ENCODE data around the gene MLYCD. TPM values are rescaled to one million over a fixed set of nuclear protein-coding genes. Genes with fewer than 3 reads are reported as not detected.

MLYCD gene
- total RNA-seq, 6 donors from 2014 or later = 7.5 to 30.4 (median 11.3) TPM

GRCh38 chr16:83936581-83937165 lies 37.8 kb downstream of the MLYCD start:
- Histone ChIP-seq H3K27ac (no peak overlapping the region), H3K9me3 (no peaks in the 10 kb centered on the region), H3K36me3 (no peaks in the 10 kb centered on the region), H3K4me3 (no peak overlapping the region), H3K27me3 (no peaks in the 10 kb centered on the region), H3K4me1 (peaks cover 0 to 5% (median 4%) of the 10 kb centered on the region in 4 donors)
- DNase-seq (no peak), ATAC-seq (ENCODE audit: low FRiP score in 2 of 2) (no peak)
- TF ChIP-seq CTCF (IDR thresholded peaks at IDR 0.05) (no peak), POLR2AphosphoS5 (IDR thresholded peaks at IDR 0.05) (no peak), POLR2A (IDR thresholded peaks at IDR 0.05) (no peak), EP300 (IDR thresholded peaks at IDR 0.05) (no peak)
- WGBS, 2 donors = 89 to 93% methylated on average over 19 of the region's 19 CpGs

- Histone ChIP-seq H3K27me3 (no peaks in the 10 kb centered on the region), H3K4me1 (peaks cover 0 to 5% (median 4%) of the 10 kb centered on the region in 4 donors), H3K4me3 (no peak overlapping the region), H3K36me3 (no peaks in the 10 kb centered on the region), H3K9me3 (no peaks in the 10 kb centered on the region), H3K27ac (no peak overlapping the region)
- DNase-seq (no peak), ATAC-seq (ENCODE audit: low FRiP score in 2 of 2) (no peak)
- TF ChIP-seq EP300 (IDR thresholded peaks at IDR 0.05) (no peak), CTCF (IDR thresholded peaks at IDR 0.05) (no peak), POLR2AphosphoS5 (IDR thresholded peaks at IDR 0.05) (no peak), POLR2A (IDR thresholded peaks at IDR 0.05) (no peak)
- WGBS, 2 donors = 92 to 100% methylated on average over 2 of the region's 2 CpGs
These were observed 38.4 kb downstream of the MLYCD start for GRCh38 chr16:83937267-83937666.

- H3K27ac ChIP-seq = no peak overlapping the region
- ATAC-seq (ENCODE audit: low FRiP score in 2 of 2) (no peak), DNase-seq (no peak)
- peaks cover 0 to 5% (median 4%) of the 10 kb centered on the region in 4 donors for H3K4me1 ChIP-seq
- H3K9me3 ChIP-seq = no peaks in the 10 kb centered on the region
- no peak overlapping the region for H3K4me3 ChIP-seq
- TF ChIP-seq EP300 (IDR thresholded peaks at IDR 0.05) (no peak), POLR2A (IDR thresholded peaks at IDR 0.05) (no peak), CTCF (IDR thresholded peaks at IDR 0.05) (no peak), POLR2AphosphoS5 (IDR thresholded peaks at IDR 0.05) (no peak)
- no peaks in the 10 kb centered on the region for H3K27me3 ChIP-seq
- WGBS, 2 donors = 90 to 92% methylated on average over 18 of the region's 18 CpGs
- H3K36me3 ChIP-seq = no peaks in the 10 kb centered on the region
These were observed 39.3 kb downstream of the MLYCD start for GRCh38 chr16:83937922-83938885.

- peak in 1 of 2 donors; percentile 45 for ATAC-seq (ENCODE audit: low FRiP score in 2 of 2)
- WGBS, 2 donors = 59 to 72% methylated on average over 6 to 12 of the region's 12 CpGs
- no peaks in the 10 kb centered on the region for H3K9me3 ChIP-seq
- H3K36me3 ChIP-seq = no peaks in the 10 kb centered on the region
- H3K27ac ChIP-seq = no peak overlapping the region
- no peak for TF ChIP-seq CTCF (IDR thresholded peaks at IDR 0.05)
- TF ChIP-seq POLR2AphosphoS5 (IDR thresholded peaks at IDR 0.05) = no peak
- no peak for TF ChIP-seq EP300 (IDR thresholded peaks at IDR 0.05)
- no peak for TF ChIP-seq POLR2A (IDR thresholded peaks at IDR 0.05)
- peak in 1 of 2 donors; percentile 44 for DNase-seq
- peaks cover 0 to 5% (median 4%) of the 10 kb centered on the region in 4 donors for H3K4me1 ChIP-seq
- H3K4me3 ChIP-seq = no peak overlapping the region
- no peaks in the 10 kb centered on the region for H3K27me3 ChIP-seq
These were observed 40.4 kb downstream of the MLYCD start for GRCh38 chr16:83939266-83939855.

All from upper lobe of left lung (tissue), 6 donors.